Activated CD4-positive, alpha-beta memory T cell treated with anti-CD3 and anti-CD28 coated beads, Interleukin-2, amount 10 ng/mL, durations not matched to agents 7 days and 5 days (primary cell): Measurements from ENCODE around the gene UNC13A. TPM values are rescaled to one million over a fixed set of nuclear protein-coding genes. Genes with fewer than 3 reads are reported as not detected.
"Not testable (repeated sequence)": the region's sequence is repeated elsewhere in the genome, so short reads cannot be mapped to it uniquely, and the experiment has no call there.

Experiments used
- CTCF ChIA-PET: fragments of 350-600 bp; sonication (Branson Sonifier 250); formaldehyde crosslinking; loops from one replicate; lab custom pipeline; 2021; ENCODE audit warnings: antibody characterized with exemption, inconsistent platforms; lab: Charles Lee
- POLR2A ChIA-PET: fragments of 350-600 bp; sonication (Branson Sonifier 250); formaldehyde crosslinking; loops from one replicate; lab custom pipeline; 2021; ENCODE audit warnings: antibody characterized with exemption; lab: Charles Lee
- DNase-seq: peaks from one replicate; pipeline ENCODE4 v3.0.0-alpha.2; 2020
- H3K27ac Mint-ChIP-seq: one replicate; pipeline ENCODE4 v1.8.0; 2021; ENCODE audit warnings: mild to moderate bottlenecking, mixed read lengths
- H3K27me3 Mint-ChIP-seq: one replicate; pipeline ENCODE4 v1.8.0; 2021; ENCODE audit warnings: mixed read lengths
- H3K36me3 Mint-ChIP-seq: one replicate; pipeline ENCODE4 v1.8.0; 2021; ENCODE audit warnings: low read depth, mixed read lengths
- H3K4me1 Mint-ChIP-seq: one replicate; pipeline ENCODE4 v1.8.0; 2021; ENCODE audit warnings: mixed read lengths
- H3K4me3 Mint-ChIP-seq: one replicate; pipeline ENCODE4 v1.8.0; 2021; ENCODE audit warnings: mild to moderate bottlenecking, mixed read lengths
- H3K9me3 Mint-ChIP-seq: one replicate; pipeline ENCODE4 v1.8.0; 2021; ENCODE audit warnings: mixed read lengths
- total RNA-seq, 2 experiments: library from RNA; stranded (reverse); gene quantifications; one replicate each; pipeline ENCODE4 v1.2.3, GENCODE V29; 2021

UNC13A gene
- total RNA-seq, 2 experiments from 2014 or later, result 0.03 TPM; not detected in 1

DNA sequence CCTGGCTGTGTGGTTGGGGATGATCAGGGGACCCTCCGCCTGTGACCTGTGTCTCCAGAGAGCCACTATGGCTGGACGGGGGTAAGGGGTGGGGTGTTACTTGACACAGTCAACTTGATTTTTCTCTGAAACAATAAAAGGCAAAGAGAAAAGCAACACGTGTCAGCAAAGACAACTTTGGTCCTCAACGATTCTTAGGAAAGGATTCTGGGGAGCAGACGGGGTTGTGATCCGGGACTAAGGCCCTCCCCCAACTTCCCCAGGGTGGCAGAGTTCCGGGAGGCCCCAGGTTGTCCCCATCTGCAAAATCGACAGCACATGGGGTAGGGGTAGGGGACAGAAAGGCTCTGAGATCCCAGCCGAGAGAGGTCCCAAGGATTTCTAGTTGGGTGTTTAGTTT is 86.5 kb downstream of the UNC13A start:
- no peak for DNase-seq
- Mint-ChIP-seq H3K4me3 (no peak overlapping the region), H3K36me3 (no peaks in the 10 kb centered on the region), H3K27ac (no peak overlapping the region), H3K27me3 (peaks cover 37% of the 10 kb centered on the region), H3K4me1 (peaks cover 13% of the 10 kb centered on the region), H3K9me3 (no peaks in the 10 kb centered on the region)
- POLR2A ChIA-PET, result no interaction called here
- CTCF ChIA-PET, result no interaction called here

GRCh38 chr19:17599780-17600179 is 88.4 kb downstream of the UNC13A start:
- Mint-ChIP-seq H3K27me3 (peaks cover 37% of the 10 kb centered on the region), H3K27ac (no peak overlapping the region), H3K4me1 (peaks cover 7% of the 10 kb centered on the region), H3K4me3 (no peak overlapping the region), H3K9me3 (no peaks in the 10 kb centered on the region), H3K36me3 (no peaks in the 10 kb centered on the region)
- DNase-seq, result no peak
- CTCF ChIA-PET, result no interaction called here
- POLR2A ChIA-PET, result no interaction called here

- CTCF ChIA-PET, result no interaction called here
- POLR2A ChIA-PET, result no interaction called here
- no peak for DNase-seq
- peaks cover 7% of the 10 kb centered on the region for H3K4me1 Mint-ChIP-seq
- no peak overlapping the region for H3K4me3 Mint-ChIP-seq
- H3K9me3 Mint-ChIP-seq, result no peaks in the 10 kb centered on the region
- H3K36me3 Mint-ChIP-seq, result no peaks in the 10 kb centered on the region
- peaks cover 29% of the 10 kb centered on the region for H3K27me3 Mint-ChIP-seq
- H3K27ac Mint-ChIP-seq, result no peak overlapping the region
Measured at GRCh38 chr19:17598953-17599352, 89.2 kb downstream of the UNC13A start.

GRCh38 chr19:17598063-17598462 is 90.1 kb downstream of the UNC13A start:
- H3K4me3 Mint-ChIP-seq, H3K36me3 Mint-ChIP-seq, CTCF ChIA-PET, H3K9me3 Mint-ChIP-seq, H3K4me1 Mint-ChIP-seq, DNase-seq, H3K27ac Mint-ChIP-seq, POLR2A ChIA-PET: not testable (repeated sequence)
- peaks cover 27% of the 10 kb centered on the region for H3K27me3 Mint-ChIP-seq

DNA sequence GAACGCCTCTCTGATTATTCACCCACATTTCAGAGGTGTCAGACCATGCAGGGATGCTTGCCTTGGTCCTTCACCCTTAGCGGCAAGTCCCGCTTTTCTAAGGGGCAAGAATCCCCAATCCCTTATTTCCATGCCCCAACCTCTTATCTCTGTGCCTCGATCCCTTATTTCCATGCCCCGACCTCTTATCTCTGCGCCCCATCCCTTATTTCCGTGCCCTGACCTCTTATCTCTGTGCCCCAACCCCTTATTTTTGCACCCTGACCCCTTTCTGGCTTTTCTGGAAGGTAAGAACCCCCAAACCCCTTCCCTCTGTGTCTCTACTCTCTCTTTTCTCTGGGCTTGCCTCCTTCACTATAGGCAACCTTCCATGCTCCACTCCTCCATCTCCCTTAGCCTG is 93.9 kb downstream of the UNC13A start:
- H3K27ac Mint-ChIP-seq, DNase-seq, CTCF ChIA-PET, POLR2A ChIA-PET, H3K36me3 Mint-ChIP-seq, H3K4me3 Mint-ChIP-seq, H3K9me3 Mint-ChIP-seq: not testable (repeated sequence)
- H3K4me1 Mint-ChIP-seq, result peaks cover 14% of the 10 kb centered on the region
- peaks cover 14% of the 10 kb centered on the region for H3K27me3 Mint-ChIP-seq

GRCh38 chr19:17590866-17591265 is 97.3 kb downstream of the UNC13A start:
- H3K4me1 Mint-ChIP-seq, result peaks cover 7% of the 10 kb centered on the region
- peaks cover 12% of the 10 kb centered on the region for H3K27me3 Mint-ChIP-seq
- no peak overlapping the region for H3K4me3 Mint-ChIP-seq
- DNase-seq, result no peak
- no peaks in the 10 kb centered on the region for H3K36me3 Mint-ChIP-seq
- POLR2A ChIA-PET, result no interaction called here
- H3K27ac Mint-ChIP-seq, result no peak overlapping the region
- CTCF ChIA-PET, result no interaction called here
- no peaks in the 10 kb centered on the region for H3K9me3 Mint-ChIP-seq

DNA sequence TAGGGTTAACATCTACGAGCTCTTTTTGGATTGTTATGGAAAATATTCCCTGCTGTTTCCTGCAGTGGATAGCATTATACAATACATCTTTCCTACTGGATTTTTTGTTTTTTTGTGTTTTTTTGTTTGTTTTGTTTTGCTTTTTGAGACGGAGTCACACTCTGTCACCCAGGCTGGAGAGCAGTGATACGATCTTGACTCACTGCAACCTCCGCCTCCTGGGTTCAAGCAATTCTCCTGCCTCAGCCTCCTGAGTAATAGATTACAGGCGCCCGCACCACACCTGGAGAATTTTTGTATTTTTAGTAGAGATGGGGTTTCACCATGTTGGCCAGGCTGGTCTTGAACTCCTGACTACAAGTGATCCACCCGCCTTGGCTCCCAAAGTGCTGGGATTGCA is 102.8 kb downstream of the UNC13A start:
- H3K4me1 Mint-ChIP-seq, H3K27ac Mint-ChIP-seq, H3K9me3 Mint-ChIP-seq, H3K27me3 Mint-ChIP-seq, H3K36me3 Mint-ChIP-seq, DNase-seq, POLR2A ChIA-PET, H3K4me3 Mint-ChIP-seq: not testable (repeated sequence)
- CTCF ChIA-PET, result interaction anchor here (0.9 kb wide), 1 partner anchor 59 kb away, joined by 3 read pairs; no protein-coding TSS in a partner anchor

DNA sequence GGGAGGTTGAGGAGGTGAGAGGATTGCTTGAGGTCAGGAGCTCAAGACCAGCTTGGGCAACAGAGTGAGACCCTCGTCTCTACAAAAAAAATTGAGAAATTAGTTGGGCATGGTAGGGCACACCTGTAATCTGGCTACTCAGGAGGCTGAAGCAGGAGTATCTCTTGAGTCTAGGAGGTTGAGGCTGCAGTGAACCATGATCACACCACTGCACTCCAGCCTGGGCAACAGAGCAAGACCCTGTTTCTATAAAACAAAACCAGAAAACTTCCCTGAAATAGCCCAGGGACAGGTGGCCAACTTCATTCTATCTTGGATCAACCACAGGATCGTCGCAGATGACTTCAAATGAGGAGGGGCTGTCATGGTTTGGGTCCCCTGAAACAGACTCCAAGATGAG is 104.0 kb downstream of the UNC13A start:
- peaks cover 6% of the 10 kb centered on the region for H3K4me1 Mint-ChIP-seq
- H3K9me3 Mint-ChIP-seq, result no peaks in the 10 kb centered on the region
- ChIA-PET CTCF (interaction anchor here (0.7 kb wide), 1 partner anchor 136 kb away, joined by 3 read pairs; the partner anchor contains the start of gene TMEM221), POLR2A (no interaction called here)
- H3K27ac Mint-ChIP-seq, result no peak overlapping the region
- H3K4me3 Mint-ChIP-seq, result no peak overlapping the region
- no peak for DNase-seq
- peaks cover 21% of the 10 kb centered on the region for H3K36me3 Mint-ChIP-seq
- H3K27me3 Mint-ChIP-seq, result no peaks in the 10 kb centered on the region

DNA sequence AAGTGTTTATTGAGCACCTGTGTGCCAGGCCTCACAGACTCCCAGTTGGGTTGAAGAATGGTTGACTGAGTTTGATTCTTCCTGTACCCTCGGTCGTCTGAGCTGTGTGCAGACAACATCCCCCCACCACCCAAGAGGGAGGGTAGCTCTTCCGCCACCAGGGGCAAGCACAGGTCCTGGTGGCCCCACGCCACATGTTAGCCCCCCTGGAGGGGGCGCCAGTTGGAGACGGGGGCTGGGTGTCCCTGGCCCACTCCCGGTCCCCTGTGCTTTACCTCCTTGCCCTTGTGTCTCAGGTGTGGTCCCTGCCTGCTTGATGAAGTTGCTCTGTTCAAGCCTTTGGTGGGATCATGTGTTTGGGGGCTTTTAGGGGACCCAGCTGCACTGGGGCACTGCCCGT is 105.5 kb downstream of the UNC13A start:
- no peak overlapping the region for H3K27ac Mint-ChIP-seq
- H3K9me3 Mint-ChIP-seq, result no peaks in the 10 kb centered on the region
- peaks cover 32% of the 10 kb centered on the region for H3K36me3 Mint-ChIP-seq
- POLR2A ChIA-PET, result no interaction called here
- H3K4me1 Mint-ChIP-seq, result peaks cover 6% of the 10 kb centered on the region
- no peak for DNase-seq
- H3K27me3 Mint-ChIP-seq, result no peaks in the 10 kb centered on the region
- no peak overlapping the region for H3K4me3 Mint-ChIP-seq
- CTCF ChIA-PET, result no interaction called here

DNA sequence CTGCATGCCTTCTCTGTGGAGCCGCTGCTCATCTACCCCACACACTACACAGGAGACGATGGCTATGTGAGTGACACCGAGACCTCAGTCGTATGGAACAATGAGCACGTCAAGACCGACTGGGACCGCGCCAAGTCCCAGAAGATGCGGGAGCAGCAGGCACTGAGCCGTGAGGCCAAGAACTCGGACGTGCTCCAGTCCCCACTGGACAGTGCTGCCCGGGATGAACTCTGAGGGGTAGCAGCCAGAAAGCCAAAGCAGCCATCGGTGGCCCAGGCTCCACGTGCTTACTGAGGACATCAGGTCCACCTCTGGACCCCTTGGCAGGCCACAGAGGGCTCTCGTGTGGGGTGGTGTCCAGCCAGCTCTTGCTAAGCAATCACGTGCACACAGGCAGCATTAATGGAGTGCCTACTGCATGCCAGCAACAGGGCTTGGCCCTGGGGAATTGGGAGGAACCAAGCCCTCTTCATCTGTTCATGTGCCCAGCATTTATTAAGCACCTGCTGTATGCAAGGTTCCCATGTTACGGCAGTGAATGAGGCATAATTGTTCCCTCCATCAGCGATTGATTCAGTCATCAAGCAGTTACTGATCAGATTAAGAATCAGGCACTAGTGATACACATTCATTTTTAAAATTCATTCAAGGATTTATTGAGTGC is 106.8 kb downstream of the UNC13A start:
- Mint-ChIP-seq H3K27me3 (no peaks in the 10 kb centered on the region), H3K9me3 (no peaks in the 10 kb centered on the region), H3K27ac (no peak overlapping the region), H3K36me3 (peaks cover 36% of the 10 kb centered on the region), H3K4me3 (no peak overlapping the region), H3K4me1 (peaks cover 6% of the 10 kb centered on the region)
- CTCF ChIA-PET, result no interaction called here
- DNase-seq, result no peak
- POLR2A ChIA-PET, result no interaction called here

DNA sequence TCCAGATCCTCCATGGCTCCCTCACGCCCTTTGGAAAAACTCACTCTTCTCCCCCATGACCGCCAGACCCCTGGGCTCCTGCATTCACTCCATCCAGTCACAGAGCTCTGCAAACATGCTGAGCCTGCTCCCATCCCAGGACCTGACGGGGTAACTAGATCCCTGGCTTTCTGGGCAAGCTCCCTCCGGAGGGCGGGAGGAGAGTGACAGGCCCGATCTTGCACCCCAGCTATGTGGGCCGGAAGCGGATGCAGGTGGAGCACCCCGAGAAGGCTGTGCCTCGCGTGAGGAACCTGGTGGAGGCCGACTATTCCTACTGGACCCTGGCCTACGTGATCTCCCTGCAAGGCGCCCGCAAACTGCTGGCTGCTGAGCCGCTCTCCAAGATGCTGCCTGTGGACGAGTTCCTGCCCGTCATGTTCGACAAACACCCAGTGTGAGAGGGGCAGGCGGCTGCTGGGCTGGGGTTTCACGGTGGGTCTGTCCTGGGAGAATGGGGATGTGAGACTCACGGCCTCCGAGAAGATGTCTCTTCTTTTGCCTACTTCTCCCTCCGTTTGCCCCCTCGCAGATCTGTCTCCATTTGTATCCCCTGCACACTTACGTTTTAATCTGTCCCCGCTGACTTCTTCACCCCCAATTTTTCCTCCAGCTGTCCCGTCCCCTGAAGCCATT is 107.5 kb downstream of the UNC13A start:
- Mint-ChIP-seq H3K4me3 (no peak overlapping the region), H3K36me3 (peaks cover 36% of the 10 kb centered on the region), H3K27ac (no peak overlapping the region), H3K9me3 (no peaks in the 10 kb centered on the region), H3K27me3 (no peaks in the 10 kb centered on the region), H3K4me1 (peaks cover 6% of the 10 kb centered on the region)
- POLR2A ChIA-PET, result interaction anchor here (1.3 kb wide), 1 partner anchor 11 kb away, joined by 4 read pairs; no protein-coding TSS in a partner anchor
- no peak for DNase-seq
- CTCF ChIA-PET, result interaction anchor here (1.3 kb wide), 1 partner anchor 202 kb away, joined by 3 read pairs; no protein-coding TSS in a partner anchor

DNA sequence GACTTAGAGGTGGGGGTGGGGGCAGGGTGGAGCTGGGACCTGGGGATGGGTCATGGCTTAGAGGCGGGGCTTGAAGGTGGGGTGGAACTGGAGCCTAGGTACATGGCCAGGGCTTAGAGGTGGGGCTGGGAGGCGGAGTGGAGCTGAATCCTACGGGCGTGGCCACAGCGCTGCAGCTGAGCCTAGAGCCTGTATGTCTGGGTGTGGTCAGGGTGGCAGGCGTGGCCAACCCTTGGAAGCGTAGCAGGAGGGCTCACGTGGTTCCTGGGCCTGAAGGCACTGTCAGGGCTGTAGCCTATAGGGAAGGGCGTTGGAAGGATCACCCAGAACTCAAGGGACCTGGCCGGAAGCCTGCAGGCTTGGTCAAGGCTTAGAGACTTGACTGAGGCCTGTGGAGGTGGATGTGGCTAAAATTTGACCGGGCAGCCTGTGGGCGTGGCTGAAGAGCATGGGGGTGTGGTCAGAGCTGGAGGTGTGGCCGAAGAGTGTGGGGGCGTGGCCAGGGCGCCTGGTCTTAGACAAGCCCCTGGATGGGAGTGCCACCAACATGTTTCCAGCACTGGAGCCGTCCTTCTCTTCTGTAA is 108.4 kb downstream of the UNC13A start:
- DNase-seq, result peak; percentile 23
- Mint-ChIP-seq H3K27me3 (no peaks in the 10 kb centered on the region), H3K27ac (no peak overlapping the region), H3K36me3 (peaks cover 36% of the 10 kb centered on the region), H3K4me1 (peaks cover 6% of the 10 kb centered on the region), H3K9me3 (no peaks in the 10 kb centered on the region), H3K4me3 (no peak overlapping the region)
- ChIA-PET POLR2A (interaction anchor here (1.3 kb wide), 1 partner anchor 10 kb away, joined by 4 read pairs; no protein-coding TSS in a partner anchor), CTCF (interaction anchor here (1.3 kb wide), 1 partner anchor 203 kb away, joined by 3 read pairs; no protein-coding TSS in a partner anchor)

- POLR2A ChIA-PET, result no interaction called here
- peaks cover 6% of the 10 kb centered on the region for H3K4me1 Mint-ChIP-seq
- no peaks in the 10 kb centered on the region for H3K27me3 Mint-ChIP-seq
- H3K27ac Mint-ChIP-seq, result no peak overlapping the region
- no peak for DNase-seq
- no peaks in the 10 kb centered on the region for H3K9me3 Mint-ChIP-seq
- peaks cover 41% of the 10 kb centered on the region for H3K36me3 Mint-ChIP-seq
- CTCF ChIA-PET, result no interaction called here
- no peak overlapping the region for H3K4me3 Mint-ChIP-seq
Measured at GRCh38 chr19:17577457-17578097, 110.6 kb downstream of the UNC13A start.
